ENCODE results near the gene ATP10B. TPM values are rescaled to one million over a fixed set of nuclear protein-coding genes. Genes with fewer than 3 reads are reported as not detected.

ATP10B gene
- total and polyA plus RNA-seq, 4 donors = 0.32 to 0.88 TPM; not detected in 2

GRCh38 chr5:160543395-160543794, 308.6 kb downstream of the ATP10B start:
- H3K36me3 ChIP-seq (ENCODE audit: control insufficient read depth in 1 of 2, insufficient read depth in 2 of 2, low read length in 1 of 2) = no peaks in the 10 kb centered on the region
- intact Hi-C loops (cut with DNase I) = no loop called here
- 67 to 70% methylated on average over 1 of the region's 1 CpG for WGBS, 2 donors

GRCh38 chr5:160542840-160543239, 309.2 kb downstream of the ATP10B start:
- Histone ChIP-seq H3K27me3 (ENCODE audit: control insufficient read depth in 1 of 2, insufficient read depth in 2 of 2, low read length in 1 of 2) (peaks cover 0 to 3% of the 10 kb centered on the region in 2 donors), H3K36me3 (ENCODE audit: control insufficient read depth in 1 of 2, insufficient read depth in 2 of 2, low read length in 1 of 2) (no peaks in the 10 kb centered on the region), H3K27ac (ENCODE audit: low read depth in 1 of 2, low read length in 2 of 2) (no peak overlapping the region), H3K4me1 (ENCODE audit: control insufficient read depth in 1 of 2, insufficient read depth in 2 of 2, low read length in 2 of 2) (no peaks in the 10 kb centered on the region), H3K9me3 (ENCODE audit: control insufficient read depth, low read length) (peaks cover 2% of the 10 kb centered on the region), H3K4me3 (ENCODE audit: low read length in 2 of 2) (no peak overlapping the region)
- WGBS, 2 donors = 74 to 77% methylated on average over 2 of the region's 2 CpGs
- intact Hi-C loops (cut with DNase I) = no loop called here
- DNase-seq (no peak), ATAC-seq (ENCODE audit: low FRiP score) (no peak)

More at GRCh38 chr5:160543395-160543794, 308.6 kb downstream of the ATP10B start:
- ATAC-seq (ENCODE audit: low FRiP score) = no peak
- DNase-seq = no peak
- Histone ChIP-seq H3K27ac (ENCODE audit: low read depth in 1 of 2, low read length in 2 of 2) (no peak overlapping the region), H3K4me3 (ENCODE audit: low read length in 2 of 2) (no peak overlapping the region), H3K4me1 (ENCODE audit: control insufficient read depth in 1 of 2, insufficient read depth in 2 of 2, low read length in 2 of 2) (no peaks in the 10 kb centered on the region), H3K9me3 (ENCODE audit: control insufficient read depth, low read length) (peaks cover 2% of the 10 kb centered on the region), H3K27me3 (ENCODE audit: control insufficient read depth in 1 of 2, insufficient read depth in 2 of 2, low read length in 1 of 2) (peaks cover 0 to 3% of the 10 kb centered on the region in 2 donors)

DNA sequence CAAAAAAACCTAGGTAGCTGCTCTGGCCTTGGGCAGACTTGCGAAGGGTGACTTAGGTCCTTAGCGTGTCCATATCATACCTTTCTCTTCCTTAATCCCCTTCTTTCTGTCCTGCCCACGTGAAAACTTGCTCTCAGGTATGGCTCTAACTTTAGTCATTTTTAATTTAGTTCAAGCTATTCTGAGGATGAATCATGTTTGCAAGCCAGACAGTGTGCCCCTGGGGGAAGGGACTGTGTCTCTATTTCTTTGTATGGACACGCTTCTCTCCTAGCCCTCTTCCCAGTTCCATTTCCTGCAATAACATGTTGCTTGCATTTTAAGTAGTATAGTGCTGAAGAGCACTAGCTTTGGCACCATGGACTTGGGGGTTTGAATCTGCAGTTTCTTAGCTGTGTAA, 309.7 kb downstream of the ATP10B start:
- no peak overlapping the region for H3K27ac ChIP-seq (ENCODE audit: low read depth in 1 of 2, low read length in 2 of 2)
- ATAC-seq (ENCODE audit: low FRiP score) = no peak
- H3K36me3 ChIP-seq (ENCODE audit: control insufficient read depth in 1 of 2, insufficient read depth in 2 of 2, low read length in 1 of 2) = no peaks in the 10 kb centered on the region
- H3K27me3 ChIP-seq (ENCODE audit: control insufficient read depth in 1 of 2, insufficient read depth in 2 of 2, low read length in 1 of 2) = peaks cover 0 to 3% of the 10 kb centered on the region in 2 donors
- H3K4me3 ChIP-seq (ENCODE audit: low read length in 2 of 2) = no peak overlapping the region
- intact Hi-C loops (cut with DNase I) = no loop called here
- H3K4me1 ChIP-seq (ENCODE audit: control insufficient read depth in 1 of 2, insufficient read depth in 2 of 2, low read length in 2 of 2) = no peaks in the 10 kb centered on the region
- no peak for DNase-seq
- WGBS, 2 donors = 85% methylated on average over 4 of the region's 4 CpGs
- peaks cover 2% of the 10 kb centered on the region for H3K9me3 ChIP-seq (ENCODE audit: control insufficient read depth, low read length)

GRCh38 chr5:160539431-160539830, 312.6 kb downstream of the ATP10B start:
- Histone ChIP-seq H3K27me3 (ENCODE audit: control insufficient read depth in 1 of 2, insufficient read depth in 2 of 2, low read length in 1 of 2) (peaks cover 0 to 2% of the 10 kb centered on the region in 2 donors), H3K4me3 (ENCODE audit: low read length in 2 of 2) (no peak overlapping the region), H3K9me3 (ENCODE audit: control insufficient read depth, low read length) (no peaks in the 10 kb centered on the region), H3K27ac (ENCODE audit: low read depth in 1 of 2, low read length in 2 of 2) (no peak overlapping the region), H3K4me1 (ENCODE audit: control insufficient read depth in 1 of 2, insufficient read depth in 2 of 2, low read length in 2 of 2) (no peaks in the 10 kb centered on the region), H3K36me3 (ENCODE audit: control insufficient read depth in 1 of 2, insufficient read depth in 2 of 2, low read length in 1 of 2) (no peaks in the 10 kb centered on the region)
- WGBS, 2 donors = 79 to 84% methylated on average over 1 of the region's 1 CpG
- intact Hi-C loops (cut with DNase I) = no loop called here
- ATAC-seq (ENCODE audit: low FRiP score) = no peak
- no peak for DNase-seq

DNA sequence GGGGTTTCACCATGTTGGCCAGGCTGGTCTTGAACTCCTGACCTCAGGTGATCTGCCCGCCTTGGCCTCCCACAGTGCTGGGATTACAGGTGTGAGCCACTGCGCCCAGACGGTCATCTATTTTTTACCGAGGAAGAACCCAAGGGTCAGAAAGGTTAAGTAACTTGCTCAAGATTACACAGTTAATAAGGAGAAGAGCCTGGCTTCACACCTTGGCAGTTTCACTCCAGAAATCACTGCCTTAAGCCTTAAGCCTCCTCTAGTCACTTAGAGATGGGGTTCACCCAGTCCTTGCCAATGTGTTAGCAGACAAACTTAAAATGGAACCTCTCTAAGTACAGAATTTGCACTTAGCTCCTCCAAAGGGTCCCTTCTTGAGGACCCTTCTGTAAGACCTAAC, 314.1 kb downstream of the ATP10B start:
- H3K9me3 ChIP-seq (ENCODE audit: control insufficient read depth, low read length) = no peaks in the 10 kb centered on the region
- H3K27ac ChIP-seq (ENCODE audit: low read depth in 1 of 2, low read length in 2 of 2) = no peak overlapping the region
- 89 to 91% methylated on average over 4 of the region's 4 CpGs for WGBS, 2 donors
- H3K36me3 ChIP-seq (ENCODE audit: control insufficient read depth in 1 of 2, insufficient read depth in 2 of 2, low read length in 1 of 2) = no peaks in the 10 kb centered on the region
- no peaks in the 10 kb centered on the region for H3K4me1 ChIP-seq (ENCODE audit: control insufficient read depth in 1 of 2, insufficient read depth in 2 of 2, low read length in 2 of 2)
- intact Hi-C loops (cut with DNase I) = no loop called here
- H3K27me3 ChIP-seq (ENCODE audit: control insufficient read depth in 1 of 2, insufficient read depth in 2 of 2, low read length in 1 of 2) = peaks cover 0 to 2% of the 10 kb centered on the region in 2 donors
- DNase-seq (no peak), ATAC-seq (ENCODE audit: low FRiP score) (no peak)
- H3K4me3 ChIP-seq (ENCODE audit: low read length in 2 of 2) = no peak overlapping the region

DNA sequence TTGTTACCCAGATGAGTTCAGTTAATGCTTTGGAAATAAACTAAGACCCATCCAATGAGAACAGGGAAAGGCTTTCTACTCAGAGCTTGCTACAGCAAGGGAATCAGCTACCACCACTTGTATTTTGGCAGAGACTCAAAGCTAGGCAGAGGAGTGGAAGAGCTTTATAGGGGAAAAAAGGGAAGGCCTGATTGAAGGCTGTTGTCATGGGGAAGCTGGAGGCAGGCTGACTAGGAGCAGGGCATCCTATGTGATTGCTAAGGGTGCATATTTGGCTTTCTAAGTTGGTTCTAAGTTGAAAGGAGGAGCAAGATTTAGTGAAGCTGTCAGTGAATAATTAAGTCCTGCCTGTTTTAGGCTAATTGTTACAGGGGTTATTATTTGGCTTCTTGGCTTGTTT, 314.9 kb downstream of the ATP10B start:
- Histone ChIP-seq H3K27me3 (ENCODE audit: control insufficient read depth in 1 of 2, insufficient read depth in 2 of 2, low read length in 1 of 2) (peaks cover 0 to 2% of the 10 kb centered on the region in 2 donors), H3K4me1 (ENCODE audit: control insufficient read depth in 1 of 2, insufficient read depth in 2 of 2, low read length in 2 of 2) (no peaks in the 10 kb centered on the region), H3K9me3 (ENCODE audit: control insufficient read depth, low read length) (no peaks in the 10 kb centered on the region), H3K36me3 (ENCODE audit: control insufficient read depth in 1 of 2, insufficient read depth in 2 of 2, low read length in 1 of 2) (no peaks in the 10 kb centered on the region), H3K27ac (ENCODE audit: low read depth in 1 of 2, low read length in 2 of 2) (no peak overlapping the region), H3K4me3 (ENCODE audit: low read length in 2 of 2) (no peak overlapping the region)
- ATAC-seq (ENCODE audit: low FRiP score) = no peak
- intact Hi-C loops (cut with DNase I) = no loop called here
- no peak for DNase-seq

- ATAC-seq (ENCODE audit: low FRiP score) = no peak
- Histone ChIP-seq H3K27me3 (ENCODE audit: control insufficient read depth in 1 of 2, insufficient read depth in 2 of 2, low read length in 1 of 2) (peaks cover 0 to 2% of the 10 kb centered on the region in 2 donors), H3K36me3 (ENCODE audit: control insufficient read depth in 1 of 2, insufficient read depth in 2 of 2, low read length in 1 of 2) (no peaks in the 10 kb centered on the region), H3K4me3 (ENCODE audit: low read length in 2 of 2) (no peak overlapping the region), H3K27ac (ENCODE audit: low read depth in 1 of 2, low read length in 2 of 2) (no peak overlapping the region), H3K4me1 (ENCODE audit: control insufficient read depth in 1 of 2, insufficient read depth in 2 of 2, low read length in 2 of 2) (no peaks in the 10 kb centered on the region), H3K9me3 (ENCODE audit: control insufficient read depth, low read length) (no peaks in the 10 kb centered on the region)
- DNase-seq = no peak
- intact Hi-C loops (cut with DNase I) = no loop called here
Observed at GRCh38 chr5:160534914-160535313, 317.1 kb downstream of the ATP10B start.

GRCh38 chr5:160534125-160534524, 317.9 kb downstream of the ATP10B start:
- H3K4me1 ChIP-seq (ENCODE audit: control insufficient read depth in 1 of 2, insufficient read depth in 2 of 2, low read length in 2 of 2) = no peaks in the 10 kb centered on the region
- no peaks in the 10 kb centered on the region for H3K27me3 ChIP-seq (ENCODE audit: control insufficient read depth in 1 of 2, insufficient read depth in 2 of 2, low read length in 1 of 2)
- H3K9me3 ChIP-seq (ENCODE audit: control insufficient read depth, low read length) = no peaks in the 10 kb centered on the region
- no peak overlapping the region for H3K27ac ChIP-seq (ENCODE audit: low read depth in 1 of 2, low read length in 2 of 2)
- no peak for ATAC-seq (ENCODE audit: low FRiP score)
- intact Hi-C loops (cut with DNase I) = no loop called here
- 60 to 61% methylated on average over 3 of the region's 3 CpGs for WGBS, 2 donors
- H3K4me3 ChIP-seq (ENCODE audit: low read length in 2 of 2) = no peak overlapping the region
- no peak for DNase-seq
- no peaks in the 10 kb centered on the region for H3K36me3 ChIP-seq (ENCODE audit: control insufficient read depth in 1 of 2, insufficient read depth in 2 of 2, low read length in 1 of 2)

- Histone ChIP-seq H3K9me3 (ENCODE audit: control insufficient read depth, low read length) (no peaks in the 10 kb centered on the region), H3K4me3 (ENCODE audit: low read length in 2 of 2) (no peak overlapping the region), H3K27me3 (ENCODE audit: control insufficient read depth in 1 of 2, insufficient read depth in 2 of 2, low read length in 1 of 2) (no peaks in the 10 kb centered on the region), H3K36me3 (ENCODE audit: control insufficient read depth in 1 of 2, insufficient read depth in 2 of 2, low read length in 1 of 2) (no peaks in the 10 kb centered on the region), H3K4me1 (ENCODE audit: control insufficient read depth in 1 of 2, insufficient read depth in 2 of 2, low read length in 2 of 2) (peaks cover 0 to 4% of the 10 kb centered on the region in 2 donors), H3K27ac (ENCODE audit: low read depth in 1 of 2, low read length in 2 of 2) (no peak overlapping the region)
- ATAC-seq (ENCODE audit: low FRiP score) (no peak), DNase-seq (no peak)
- WGBS, 2 donors = 38 to 46% methylated on average over 3 of the region's 3 CpGs
- intact Hi-C loops (cut with DNase I) = no loop called here
Observed at GRCh38 chr5:160525471-160526261, 326.3 kb downstream of the ATP10B start.

Measured in aorta (tissue), 5 donors.